GM06990 (cell line): ENCODE data around the gene FMNL3.

ENCODE experiments used
- DNase-seq: peaks from one replicate; pipeline ENCODE4 v3.0.0-alpha.2; 2011; ENCODE audit not compliant: insufficient read length; ENCODE audit errors: extremely low read depth
- H3K27me3 ChIP-seq: replicated peaks from 2 replicates; pipeline ENCODE4 v1.6.0; 2011; ENCODE audit warnings: low read length; ENCODE audit not compliant: control insufficient read depth, insufficient read depth
- H3K36me3 ChIP-seq: 2 replicates; pipeline ENCODE4 v1.5.1; 2011; ENCODE audit warnings: low read length; ENCODE audit not compliant: control insufficient read depth, insufficient read depth
- H3K4me3 ChIP-seq: replicated peaks from 2 replicates; pipeline ENCODE4 v1.5.1; 2011; ENCODE audit warnings: low read depth, mild to moderate bottlenecking, control low read depth, low read length
- CTCF ChIP-seq: IDR thresholded peaks from 2 replicates; pipeline ENCODE4 v1.5.1; 2011; ENCODE audit warnings: low read length, control low read depth, mild to moderate bottlenecking, inconsistent platforms; ENCODE audit not compliant: insufficient read depth, poor library complexity, severe bottlenecking

FMNL3 gene

GRCh38 chr12:49649445-49649844, 57.8 kb downstream of the FMNL3 start:
- Histone ChIP-seq H3K36me3 (peaks cover 73% of the 10 kb centered on the region), H3K27me3 (no peaks in the 10 kb centered on the region), H3K4me3 (no peak overlapping the region)
- no peak for DNase-seq
- TF ChIP-seq CTCF, result no peak

GRCh38 chr12:49648712-49649003, 58.5 kb downstream of the FMNL3 start:
- Histone ChIP-seq H3K4me3 (no peak overlapping the region), H3K27me3 (no peaks in the 10 kb centered on the region), H3K36me3 (peaks cover 76% of the 10 kb centered on the region)
- TF ChIP-seq CTCF, result no peak
- no peak for DNase-seq

- no peak for DNase-seq
- peaks cover 77% of the 10 kb centered on the region for H3K36me3 ChIP-seq
Measured at GRCh38 chr12:49647827-49648711, 59.1 kb downstream of the FMNL3 start.

GRCh38 chr12:49646871-49647654, 60.1 kb downstream of the FMNL3 start:
- DNase-seq, result no peak
- no peaks in the 10 kb centered on the region for H3K27me3 ChIP-seq
- no peak overlapping the region for H3K4me3 ChIP-seq
- no peak for TF ChIP-seq CTCF
- peaks cover 78% of the 10 kb centered on the region for H3K36me3 ChIP-seq

More at GRCh38 chr12:49647827-49648711, 59.1 kb downstream of the FMNL3 start:
- H3K27me3 ChIP-seq, result no peaks in the 10 kb centered on the region
- H3K4me3 ChIP-seq, result no peak overlapping the region
- TF ChIP-seq CTCF, result no peak

GRCh38 chr12:49646331-49646830, 60.8 kb downstream of the FMNL3 start:
- no peak overlapping the region for H3K4me3 ChIP-seq
- DNase-seq, result no peak
- TF ChIP-seq CTCF, result no peak
- no peaks in the 10 kb centered on the region for H3K27me3 ChIP-seq
- peaks cover 78% of the 10 kb centered on the region for H3K36me3 ChIP-seq
